ENCODE data around the gene P2RX5. TPM values are rescaled to one million over a fixed set of nuclear protein-coding genes. Genes with fewer than 3 reads are reported as not detected.

P2RX5 gene
- total and polyA plus RNA-seq, 10 of the 15 experiments (the other 5 are each of a cell fraction or from before 2014, with no cell fraction given) = 6.9 to 28.8 (median 19.5) TPM

DNA sequence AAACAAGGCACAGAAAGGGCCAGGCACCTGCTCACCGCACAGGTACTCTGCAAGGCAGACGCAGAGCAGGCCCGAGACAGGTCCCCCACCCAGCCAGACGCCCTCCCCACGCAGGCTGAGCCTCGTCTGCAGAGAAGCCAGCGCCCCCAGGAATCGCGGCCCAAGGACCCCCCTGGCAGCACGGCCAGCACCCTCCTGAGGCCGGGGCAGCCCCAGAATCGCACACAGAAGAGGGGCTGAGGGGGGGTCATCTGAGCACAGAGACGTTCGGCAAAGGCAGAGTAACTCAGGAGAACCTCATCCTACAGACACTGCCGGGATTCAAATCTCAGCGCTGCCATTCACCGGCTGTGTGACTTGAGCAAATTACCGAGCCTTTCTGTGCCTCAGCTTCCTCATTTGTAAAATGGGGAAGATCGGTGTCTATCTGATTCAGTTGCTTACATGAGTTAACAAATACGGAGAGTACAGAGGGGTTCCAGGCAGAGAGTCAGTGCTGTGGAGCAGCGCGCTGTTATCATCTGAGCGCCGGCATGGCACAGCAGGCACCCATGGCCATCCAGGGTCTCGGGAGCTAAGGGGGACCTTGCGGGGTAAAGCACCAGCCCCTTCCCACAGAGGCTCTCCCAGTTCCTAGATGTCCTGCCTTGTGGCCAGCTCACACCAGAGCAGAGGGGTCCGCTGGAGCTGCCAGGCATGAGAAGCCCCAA is 17.0 kb downstream of the P2RX5 start:
- POLR2A ChIA-PET = no interaction called here
- Histone ChIP-seq H3K9ac (ENCODE audit: control insufficient read depth, insufficient read depth, low read length) (no peak overlapping the region), H3K9me3 (replicated peaks; ENCODE audit: control insufficient read depth, insufficient read depth, low read length) (no peaks in the 10 kb centered on the region), H3K27me3 (replicated peaks in 1 of 2; ENCODE audit: control insufficient read depth in 2 of 2, insufficient read depth in 2 of 2, low read length in 1 of 2) (no peaks in the 10 kb centered on the region), H4K20me1 (ENCODE audit: control insufficient read depth, insufficient read depth) (no peaks in the 10 kb centered on the region), H3K36me3 (ENCODE audit: control insufficient read depth in 2 of 2, insufficient read depth in 2 of 2, low read length in 1 of 2) (peaks cover 0 to 3% of the 10 kb centered on the region in 2 experiments; a peak in 2 of 4 replicates), H3K4me2 (ENCODE audit: control insufficient read depth, insufficient read depth) (no peak overlapping the region), H2AFZ (ENCODE audit: control insufficient read depth, low read depth, low read length) (no peak overlapping the region), H3K4me3 (no peak overlapping the region), H3K79me2 (ENCODE audit: control insufficient read depth, insufficient read depth, low read length) (no peaks in the 10 kb centered on the region), H3K27ac (ENCODE audit: control insufficient read depth, insufficient read depth) (no peak overlapping the region), H3K4me1 (ENCODE audit: control insufficient read depth, insufficient read depth, low read length) (peaks cover 6% of the 10 kb centered on the region; the same call in 1 of the 2 replicates)
- TF ChIP-seq IKZF2 (IDR thresholded peaks at IDR 0.05) = no peak
- TF ChIP-seq, protein P1, sequence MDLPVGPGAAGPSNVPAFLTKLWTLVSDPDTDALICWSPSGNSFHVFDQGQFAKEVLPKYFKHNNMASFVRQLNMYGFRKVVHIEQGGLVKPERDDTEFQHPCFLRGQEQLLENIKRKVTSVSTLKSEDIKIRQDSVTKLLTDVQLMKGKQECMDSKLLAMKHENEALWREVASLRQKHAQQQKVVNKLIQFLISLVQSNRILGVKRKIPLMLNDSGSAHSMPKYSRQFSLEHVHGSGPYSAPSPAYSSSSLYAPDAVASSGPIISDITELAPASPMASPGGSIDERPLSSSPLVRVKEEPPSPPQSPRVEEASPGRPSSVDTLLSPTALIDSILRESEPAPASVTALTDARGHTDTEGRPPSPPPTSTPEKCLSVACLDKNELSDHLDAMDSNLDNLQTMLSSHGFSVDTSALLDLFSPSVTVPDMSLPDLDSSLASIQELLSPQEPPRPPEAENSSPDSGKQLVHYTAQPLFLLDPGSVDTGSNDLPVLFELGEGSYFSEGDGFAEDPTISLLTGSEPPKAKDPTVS (IDR thresholded peaks at IDR 0.05; ENCODE audit: low read depth, low read length) = no peak
- no peak for TF ChIP-seq MYB (IDR thresholded peaks at IDR 0.05; ENCODE audit: borderline replicate concordance, low read depth, low read length)
- WGBS (ENCODE audit: insufficient coverage, insufficient replicate concordance, low lambda C conversion rate, missing lambda C conversion rate) = 88% methylated on average over 20 of the region's 27 CpGs
- in situ Hi-C loops (cut with MboI) = no loop called here
- intact Hi-C loops (cut with micrococcal nuclease; ENCODE audit: unreplicated experiment) = no loop called here
- RAD21 ChIA-PET (ENCODE audit: unreplicated experiment) = no interaction called here
- BruUV-seq (replicated peaks) = no TSS peak
- no peak for ATAC-seq
- no peak for DNase-seq (ENCODE audit: low read depth, low spot score)
- SMC1A ChIA-PET (ENCODE audit: uncharacterized antibody, unreplicated experiment) = interaction anchor here (0.9 kb wide), 1 partner anchor 9 kb away, joined by 3 read pairs; no protein-coding TSS in a partner anchor
- CTCF ChIA-PET = interaction anchor here (1.3 kb wide), 1 partner anchor 59 kb away, joined by 6 read pairs; no protein-coding TSS in a partner anchor
- FAIRE-seq = no peak
